IMR-90 (cell line): Measurements from ENCODE around the gene GCSH. TPM values are rescaled to one million over a fixed set of nuclear protein-coding genes. Genes with fewer than 3 reads are reported as not detected.

Experiments
- ATAC-seq: fragments of 200-7000 bp; cut with Tn5 transposase; 2 replicates; pipeline ENCODE4 v1.9.1; 2020; ENCODE audit warnings: low read depth, mild to moderate bottlenecking, moderate library complexity
- BruUV-seq: library from RNA; stranded (reverse); fragments of 400-500 nt; replicated peaks from 2 replicates; lab custom pipeline; 2021; lab: Mats Ljungman, UMichigan
- CTCF ChIA-PET: fragments of 300-600 bp; formaldehyde crosslinking; extraction: SDS; loops from one replicate; lab custom pipeline; 2021; ENCODE audit warnings: antibody characterized with exemption; lab: Yijun Ruan, JAX
- POLR2A ChIA-PET: fragments of 300-600 bp; sonication (Branson Sonifier 250); formaldehyde crosslinking; loops from one replicate; lab custom pipeline; 2022; ENCODE audit warnings: antibody characterized with exemption; ENCODE audit not compliant: unreplicated experiment; lab: Charles Lee
- DNase-seq: peaks from one replicate; pipeline ENCODE4 v3.0.0; 2013
- H2AFZ ChIP-seq: replicated peaks from 2 replicates; pipeline ENCODE3; 2013; ENCODE audit warnings: low read length, mild to moderate bottlenecking; ENCODE audit not compliant: poor library complexity
- H2AK5ac ChIP-seq: 2 replicates; pipeline ENCODE4 v1.6.1; 2013; ENCODE audit warnings: low read depth, low read length, inconsistent platforms
- H2AK9ac ChIP-seq: replicated peaks from 2 replicates; pipeline ENCODE3; 2013; ENCODE audit warnings: mild to moderate bottlenecking, low read depth, low read length, moderate library complexity; ENCODE audit not compliant: poor library complexity
- H2BK120ac ChIP-seq: 2 replicates; pipeline ENCODE4 v1.6.1; 2013; ENCODE audit warnings: low read depth, low read length, inconsistent platforms
- H2BK15ac ChIP-seq: 3 replicates; pipeline ENCODE4 v1.6.1; 2013; ENCODE audit warnings: low read depth, low read length, inconsistent platforms
- H2BK20ac ChIP-seq: 2 replicates; pipeline ENCODE4 v1.6.1; 2013; ENCODE audit warnings: low read depth, mild to moderate bottlenecking, inconsistent platforms, low read length, moderate library complexity
- H2BK5ac ChIP-seq: 2 replicates; pipeline ENCODE4 v1.6.1; 2013; ENCODE audit warnings: mild to moderate bottlenecking, low read depth, low read length, inconsistent platforms; ENCODE audit not compliant: poor library complexity, severe bottlenecking
- H3K14ac ChIP-seq: replicated peaks from 2 replicates; pipeline ENCODE4 v1.6.1; 2013; ENCODE audit warnings: low read depth, low read length, inconsistent platforms
- H3K18ac ChIP-seq: 2 replicates; pipeline ENCODE4 v1.6.1; 2013; ENCODE audit warnings: low read depth, low read length, control low read depth
- H3K23ac ChIP-seq: 2 replicates; pipeline ENCODE4 v1.6.1; 2013; ENCODE audit warnings: low read depth, low read length, inconsistent platforms
- H3K27ac ChIP-seq: 2 replicates; pipeline ENCODE4 v1.5.1; 2013; ENCODE audit warnings: mild to moderate bottlenecking, control low read depth, low read length; ENCODE audit not compliant: insufficient read depth
- H3K27me3 ChIP-seq: 2 replicates; pipeline ENCODE4 v1.6.1; 2013; ENCODE audit warnings: low read length; ENCODE audit not compliant: control insufficient read depth, insufficient read depth
- H3K36me3 ChIP-seq: 2 replicates; pipeline ENCODE4 v1.6.1; 2013; ENCODE audit warnings: low read length, mixed read lengths; ENCODE audit not compliant: control insufficient read depth, insufficient read depth
- H3K4ac ChIP-seq: 2 replicates; pipeline ENCODE4 v1.6.1; 2013; ENCODE audit warnings: low read depth, low read length, inconsistent platforms
- H3K4me1 ChIP-seq: 2 replicates; pipeline ENCODE4 v1.6.1; 2013; ENCODE audit warnings: low read length, mixed read lengths; ENCODE audit not compliant: control insufficient read depth, insufficient read depth
- H3K4me2 ChIP-seq: 2 replicates; pipeline ENCODE4 v1.6.1; 2013; ENCODE audit warnings: low read depth, mild to moderate bottlenecking, control low read depth, low read length, moderate library complexity
- H3K4me3 ChIP-seq: 2 replicates; pipeline ENCODE4 v1.5.1; 2013; ENCODE audit warnings: low read depth, mild to moderate bottlenecking, control low read depth, low read length, moderate library complexity; ENCODE audit not compliant: insufficient read depth
- H3K56ac ChIP-seq: 2 replicates; pipeline ENCODE4 v1.6.1; 2013; ENCODE audit warnings: low read length, inconsistent platforms; ENCODE audit not compliant: insufficient read depth; ENCODE audit errors: extremely low read depth
- H3K79me1 ChIP-seq, 2 experiments: 2 replicates each; pipeline ENCODE4 v1.6.1; 2013; ENCODE audit warnings: low read length in 2 of 2, inconsistent platforms in 1 of 2, low read depth in 1 of 2
- H3K9ac ChIP-seq: 2 replicates; pipeline ENCODE4 v1.6.1; 2013; ENCODE audit warnings: low read depth, low read length, control low read depth
- H3K9me1 ChIP-seq: 2 replicates; pipeline ENCODE4 v1.6.1; 2013; ENCODE audit warnings: low read length, inconsistent platforms; ENCODE audit not compliant: insufficient read depth
- H3K9me3 ChIP-seq: 2 replicates; pipeline ENCODE4 v1.6.1; 2013; ENCODE audit warnings: low read length; ENCODE audit not compliant: control insufficient read depth, insufficient read depth
- H4K20me1 ChIP-seq: 2 replicates; pipeline ENCODE4 v1.6.1; 2013; ENCODE audit warnings: low read length, inconsistent platforms; ENCODE audit not compliant: insufficient read depth
- H4K5ac ChIP-seq: 2 replicates; pipeline ENCODE4 v1.6.1; 2013; ENCODE audit warnings: mild to moderate bottlenecking, low read depth, low read length, control low read depth
- H4K8ac ChIP-seq, 2 experiments: 2 replicates each; pipeline ENCODE4 v1.6.1; 2013; ENCODE audit warnings: low read depth in 2 of 2, low read length in 2 of 2, control low read depth in 1 of 2, inconsistent platforms in 1 of 2
- H4K91ac ChIP-seq: 2 replicates; pipeline ENCODE4 v1.6.1; 2013; ENCODE audit warnings: low read depth, low read length, inconsistent platforms; ENCODE audit not compliant: insufficient read depth
- CEBPB ChIP-seq: IDR thresholded peaks from 2 replicates; pipeline ENCODE4 v1.6.1; 2012; ENCODE audit warnings: low read depth, low read length, improper control_type of control experiment
- RAD21 ChIP-seq: IDR thresholded peaks from 2 replicates; pipeline ENCODE4 v1.6.1; 2012; ENCODE audit warnings: low read length, improper control_type of control experiment
- WGBS, 2 experiments: methylation state at CpG; one replicate each; pipeline versions ENCODE4 v1.1.5 to v1.1.7; 2013; ENCODE audit warnings: missing lambda C conversion rate in 2 of 2; ENCODE audit not compliant: insufficient read length in 1 of 2; ENCODE audit errors: extremely low coverage in 2 of 2; 5-methylcytosine and 5-hydroxymethylcytosine counted together
- dilution Hi-C: fragments of 300-500 bp; cut with HindIII; formaldehyde crosslinking; loops from one replicate; pipeline ENCODE4 v1.14.3; 2018; ENCODE audit warnings: low sequenced_read_pairs; ENCODE audit not compliant: unreplicated experiment
- in situ Hi-C: fragments of 300-500 bp; cut with MboI; formaldehyde crosslinking; loops from 3 replicates; pipeline ENCODE4 v1.14.3; 2019; ENCODE audit warnings: low sequenced_read_pairs, inconsistent platforms, mixed read lengths
- intact Hi-C: fragments of 100-400 bp; cut with micrococcal nuclease; formaldehyde crosslinking; loops from 2 replicates; pipeline ENCODE4 v1.10.0; 2022
- polyA plus RNA-seq, 3 experiments: library from polyadenylated mRNA; depleted of rRNA; stranded (reverse); fragments of >200 nt; gene quantifications; 2 replicates each; pipeline ENCODE4 v1.2.3, GENCODE V29; 2012; ENCODE audit warnings: low replicate concordance in 1 of 3
- total RNA-seq: library from RNA; depleted of rRNA; stranded (reverse); fragments of >200 nt; gene quantifications from 2 replicates; pipeline ENCODE4 v1.2.3, GENCODE V29; 2012

Gene GCSH
- total and polyA plus RNA-seq, 2 of the 4 experiments (the other 2 are of a cell fraction): 9.3 to 21.2 TPM

DNA sequence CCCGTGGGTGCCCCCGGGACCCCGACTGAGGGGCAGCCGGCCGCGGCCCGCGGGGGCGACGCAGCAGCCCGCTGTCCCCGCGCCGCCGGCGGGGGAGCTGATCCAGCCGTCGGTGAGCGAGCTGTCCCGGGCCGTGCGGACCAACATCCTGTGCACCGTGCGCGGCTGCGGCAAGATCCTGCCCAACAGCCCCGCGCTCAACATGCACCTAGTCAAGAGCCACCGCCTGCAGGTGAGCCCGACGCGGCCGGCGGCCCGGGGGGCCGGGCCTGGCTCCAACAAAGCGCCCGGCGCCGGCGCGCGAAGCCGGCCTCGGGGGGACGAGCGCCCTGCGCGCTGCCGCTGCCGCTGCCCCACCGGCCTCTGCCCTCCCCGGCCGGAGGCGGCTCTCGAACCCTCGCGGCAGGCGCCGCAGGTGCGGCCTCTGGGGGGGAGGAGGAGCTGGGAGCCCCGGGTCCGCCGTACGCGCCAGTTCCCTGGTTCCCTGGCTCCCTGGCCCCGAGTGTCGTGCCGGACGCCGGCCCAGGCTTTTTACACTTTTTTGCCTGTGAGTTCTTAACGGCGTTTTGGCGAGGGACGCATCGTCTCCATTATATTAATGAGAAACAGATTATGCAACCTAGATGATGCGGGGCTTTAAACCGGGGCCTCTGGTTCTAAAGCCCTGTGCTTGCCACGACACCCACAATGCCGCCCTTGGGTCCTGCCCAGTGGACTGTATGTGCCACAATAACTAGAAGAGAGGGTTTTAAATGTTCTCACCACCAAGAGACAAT is 60.0 kb downstream of the GCSH start:
- Histone ChIP-seq H2AFZ (peak overlapping the region; percentile 93), H4K8ac (peak overlapping the region in 1 of 2 experiments; percentile 22; a peak in 2 of 4 replicates), H2BK5ac (no peak overlapping the region), H2AK9ac (peak overlapping the region; percentile 49), H3K9me1 (peaks cover 16% of the 10 kb centered on the region; the same call in 1 of the 2 replicates), H2BK20ac (no peak overlapping the region), H3K56ac (0 out of 2 replicates have a peak overlapping the region, but pooled peaks have one; percentile 3), H3K4me3 (peak overlapping the region; percentile 89), H3K9ac (peak overlapping the region; percentile 79), H4K91ac (no peak overlapping the region), H3K27ac (peak overlapping the region; percentile 67), H3K4ac (no peak overlapping the region), H3K14ac (peak overlapping the region; percentile 1; the same call in 1 of the 2 replicates), H2BK120ac (no peak overlapping the region), H3K36me3 (peaks cover 3% of the 10 kb centered on the region; the same call in 1 of the 2 replicates), H4K5ac (no peak overlapping the region), H4K20me1 (peaks cover 9% of the 10 kb centered on the region; the same call in 1 of the 2 replicates), H2AK5ac (peak overlapping the region; percentile 3; the same call in 1 of the 2 replicates), H3K27me3 (no peaks in the 10 kb centered on the region), H2BK15ac (no peak overlapping the region), H3K23ac (peak overlapping the region; percentile 13), H3K4me2 (peak overlapping the region; percentile 94), H3K4me1 (peaks cover 2% of the 10 kb centered on the region; the same call in 1 of the 2 replicates), H3K79me1 (peaks cover 31 to 38% of the 10 kb centered on the region in 2 experiments), H3K9me3 (no peaks in the 10 kb centered on the region), H3K18ac (no peak overlapping the region)
- CTCF ChIA-PET: interaction anchor here (0.6 to 1.9 kb wide), 18 partner anchors 10 to 1920 kb away, joined by 3 to 9 read pairs (median 4); no protein-coding TSS in a partner anchor
- ATAC-seq (peak; percentile 80), DNase-seq (peak; percentile 11)
- 0% methylated on average over 17 of the region's 80 CpGs; no CpG with 5 or more reads in 1 of the 2 experiments for WGBS, 2 experiments
- in situ Hi-C loops: loop anchor here (25.0 kb wide), 1 partner anchor 701 kb away; no protein-coding TSS in a partner anchor
- TF ChIP-seq RAD21 (no peak), CEBPB (peak; percentile 48; the same call in 1 of the 2 replicates)
- intact Hi-C loops: loop anchor here (1.0 to 5.0 kb wide), 5 partner anchors 41 to 702 kb away; partner anchors contain the start of genes C16orf46, GAN and GCSH
- POLR2A ChIA-PET: no interaction called here
- BruUV-seq: no TSS peak
- dilution Hi-C loops: no loop called here
